ENCODE results near the gene ATXN7L1.

ATXN7L1 gene

DNA sequence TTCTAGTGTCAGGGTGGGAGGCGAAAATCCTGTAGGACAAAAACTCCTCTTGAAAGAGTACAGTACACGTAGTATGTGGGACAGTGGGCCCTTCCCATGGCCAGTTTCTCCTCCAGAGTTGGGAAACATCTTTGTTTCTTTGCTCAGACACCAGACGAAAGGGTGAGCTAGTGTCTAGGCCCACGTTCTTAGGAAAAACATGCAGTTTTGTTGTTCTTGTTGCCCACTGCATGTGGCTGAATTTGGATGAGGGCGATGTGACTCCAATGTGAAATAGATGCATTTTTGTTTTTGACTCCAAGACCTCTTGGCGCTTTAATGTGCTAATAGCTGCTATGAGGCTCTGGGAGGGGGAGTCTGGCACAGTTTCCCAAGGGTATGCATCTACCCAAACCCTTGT, 100.8 kb downstream of the ATXN7L1 start:
- no peak for DNase-seq

GRCh38 chr7:105773030-105773460, 103.4 kb downstream of the ATXN7L1 start:
- DNase-seq, result no peak

- DNase-seq, result no peak
These were observed 106.3 kb downstream of the ATXN7L1 start for GRCh38 chr7:105769901-105770628.

GRCh38 chr7:105768898-105769507, 107.4 kb downstream of the ATXN7L1 start:
- no peak for DNase-seq

GRCh38 chr7:105768117-105768516, 108.3 kb downstream of the ATXN7L1 start:
- no peak for DNase-seq

DNA sequence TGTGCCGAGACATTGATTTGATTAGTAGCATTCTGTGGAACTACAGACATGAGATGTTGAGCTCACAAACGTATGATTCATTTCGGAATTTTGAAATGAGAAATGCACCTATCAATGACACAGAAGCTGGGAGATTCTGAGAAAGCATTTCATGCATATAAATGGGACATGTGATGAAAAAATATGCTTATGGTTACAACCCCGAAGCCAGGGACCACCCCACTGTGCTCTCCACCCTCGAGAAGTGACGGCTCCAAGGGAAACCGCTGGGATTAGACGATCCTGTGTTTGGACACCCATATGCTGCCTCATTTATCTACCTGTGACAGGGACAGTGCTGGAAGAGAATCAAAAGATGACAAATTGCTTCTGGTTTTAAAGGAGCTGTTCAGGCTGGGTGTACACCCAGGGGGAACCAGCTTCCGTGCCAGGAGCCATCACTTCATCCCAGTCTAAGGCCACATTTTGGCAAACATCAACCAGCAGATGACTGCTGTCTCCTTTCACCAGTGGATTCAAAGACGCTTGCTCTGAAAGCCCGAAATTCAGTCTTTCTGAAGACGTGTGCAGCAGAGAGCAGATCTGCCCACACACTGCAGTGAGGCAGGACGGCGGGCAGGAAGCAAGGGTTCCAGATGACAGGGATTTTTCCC, 109.9 kb downstream of the ATXN7L1 start:
- no peak for DNase-seq

DNA sequence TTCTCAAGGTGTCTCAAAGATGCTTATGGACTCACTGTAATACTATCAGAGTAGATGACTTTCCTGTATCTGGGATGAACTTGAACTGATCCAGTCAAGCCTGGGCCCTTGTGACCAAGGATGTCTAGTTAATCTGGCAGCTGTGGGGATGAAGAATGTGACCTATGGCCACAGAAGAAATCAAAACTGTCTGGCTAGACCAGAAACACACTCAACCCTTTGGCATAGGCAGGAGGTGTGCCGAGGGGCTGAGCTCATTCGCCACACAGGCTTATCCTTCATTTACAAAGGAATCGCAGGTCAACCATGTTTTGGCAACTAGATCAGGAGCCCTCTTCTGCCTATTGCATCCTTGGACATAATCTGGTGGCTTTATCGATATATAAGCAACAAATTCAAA, 110.6 kb downstream of the ATXN7L1 start:
- no peak for DNase-seq

GRCh38 chr7:105764506-105764905, 111.9 kb downstream of the ATXN7L1 start:
- no peak for DNase-seq

- no peak for DNase-seq
These were observed 115.6 kb downstream of the ATXN7L1 start for GRCh38 chr7:105760551-105761447.

DNA sequence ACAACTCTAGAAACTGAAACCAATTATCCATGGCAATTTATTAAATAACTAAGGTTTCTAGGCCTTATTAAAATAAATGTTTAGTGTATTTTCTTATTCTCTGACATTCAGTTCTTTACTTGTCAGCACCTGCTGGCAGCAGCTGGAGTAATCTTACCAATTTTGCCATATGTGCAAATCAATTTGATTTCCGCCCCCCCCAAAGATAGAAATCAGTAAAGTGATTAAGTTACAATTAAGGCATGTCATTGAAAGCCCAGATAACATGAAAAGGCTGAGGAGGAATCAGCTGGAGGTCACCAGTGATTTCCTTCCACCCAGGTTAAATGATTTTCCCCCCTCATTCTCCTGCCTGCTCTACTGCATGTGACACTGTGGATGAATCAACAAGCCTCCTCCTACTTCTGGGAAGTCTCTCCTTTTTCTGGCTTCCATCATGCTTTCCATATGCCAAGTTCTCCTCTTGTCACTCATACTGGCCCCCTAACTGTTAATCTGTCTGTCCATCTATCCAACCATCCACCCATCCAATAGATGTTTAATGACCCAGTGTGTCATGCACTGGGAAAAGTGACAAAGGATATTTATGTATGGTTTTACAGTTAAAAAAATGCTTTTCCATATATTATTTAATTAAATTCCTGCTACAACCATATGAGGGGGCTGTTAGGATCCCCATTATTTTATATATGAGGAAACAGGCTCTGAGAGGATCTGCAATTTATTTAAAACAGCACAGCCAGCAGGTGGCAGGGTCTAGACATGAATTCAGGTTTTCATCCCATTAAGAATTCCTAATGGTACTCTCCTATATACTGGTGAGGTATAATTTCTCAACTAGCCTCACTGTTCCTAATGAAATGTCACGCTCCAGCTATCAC, 116.5 kb downstream of the ATXN7L1 start:
- peak; percentile 56 for DNase-seq

GRCh38 chr7:105756367-105756766, 120.0 kb downstream of the ATXN7L1 start:
- DNase-seq, result no peak

DNA sequence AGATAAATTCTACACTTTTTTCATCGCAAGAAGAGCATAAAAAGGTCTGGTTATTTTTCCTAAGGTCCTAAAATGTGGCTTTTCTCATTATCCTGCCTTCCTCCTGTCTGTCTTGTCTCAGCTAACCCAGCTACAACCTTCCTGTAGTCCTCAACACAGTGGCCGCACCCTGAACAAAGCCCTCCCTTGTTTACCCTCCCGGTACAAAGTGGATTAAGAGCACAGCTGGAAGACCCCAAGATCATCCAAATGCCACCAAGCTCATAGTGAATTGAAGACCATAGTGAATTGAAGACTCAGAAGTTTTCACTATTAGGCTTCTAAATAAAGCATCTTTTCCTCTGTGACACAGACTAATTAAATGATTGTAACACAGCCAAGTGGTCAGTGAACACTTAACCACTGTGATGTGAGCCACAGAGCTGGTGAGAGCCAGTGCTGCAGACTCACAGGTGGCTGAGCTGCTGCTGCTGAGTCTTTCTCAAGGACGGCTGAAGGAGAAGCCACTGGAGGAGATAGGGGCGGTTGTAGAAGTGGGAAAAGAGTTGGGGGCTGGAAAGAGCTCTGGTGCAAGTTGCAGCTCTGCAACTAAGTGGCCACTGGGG, 123.6 kb downstream of the ATXN7L1 start:
- no peak for DNase-seq

DNA sequence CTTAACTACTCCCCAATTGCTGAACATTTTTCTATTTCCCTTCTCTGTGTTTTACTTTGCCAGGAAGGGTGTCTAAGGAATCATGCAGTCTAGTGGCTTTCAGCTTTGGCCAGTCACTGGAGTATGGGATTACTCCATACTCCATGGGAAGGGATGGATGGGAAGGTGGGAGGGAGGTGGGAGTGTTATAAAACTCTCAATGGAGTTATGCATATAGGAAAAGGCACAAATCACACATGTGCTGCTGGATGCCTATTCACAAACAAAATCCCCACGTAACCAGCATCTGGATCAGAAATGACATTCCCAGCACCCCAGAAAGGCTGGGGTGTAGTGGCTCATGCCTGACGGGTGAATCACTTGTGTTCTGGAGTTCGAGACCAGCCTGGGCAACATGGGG, 125.3 kb downstream of the ATXN7L1 start:
- no peak for DNase-seq

- DNase-seq, result no peak
These were observed 127.7 kb downstream of the ATXN7L1 start for GRCh38 chr7:105748701-105749100.

GRCh38 chr7:105745681-105746330, 130.6 kb downstream of the ATXN7L1 start:
- DNase-seq, result no peak

DNA sequence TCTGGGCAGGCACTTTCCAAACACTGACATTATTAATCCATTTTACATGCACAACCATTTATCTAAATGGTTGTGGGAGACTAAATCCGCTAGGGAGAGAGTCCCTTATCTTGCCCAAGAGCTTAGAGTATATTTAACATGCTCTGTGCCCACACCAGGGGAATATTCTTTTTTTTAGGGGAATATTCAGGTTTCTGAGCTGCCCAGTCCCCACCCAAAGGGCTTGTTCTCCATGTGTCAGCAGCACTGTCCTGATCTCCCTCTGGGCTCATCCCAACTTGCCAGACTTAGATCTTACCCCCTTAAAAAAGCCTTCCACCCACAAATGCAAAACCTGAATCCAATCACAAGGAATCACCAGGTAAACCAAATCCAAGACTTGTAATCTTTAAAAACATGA, 132.1 kb downstream of the ATXN7L1 start:
- DNase-seq, result no peak

DNA sequence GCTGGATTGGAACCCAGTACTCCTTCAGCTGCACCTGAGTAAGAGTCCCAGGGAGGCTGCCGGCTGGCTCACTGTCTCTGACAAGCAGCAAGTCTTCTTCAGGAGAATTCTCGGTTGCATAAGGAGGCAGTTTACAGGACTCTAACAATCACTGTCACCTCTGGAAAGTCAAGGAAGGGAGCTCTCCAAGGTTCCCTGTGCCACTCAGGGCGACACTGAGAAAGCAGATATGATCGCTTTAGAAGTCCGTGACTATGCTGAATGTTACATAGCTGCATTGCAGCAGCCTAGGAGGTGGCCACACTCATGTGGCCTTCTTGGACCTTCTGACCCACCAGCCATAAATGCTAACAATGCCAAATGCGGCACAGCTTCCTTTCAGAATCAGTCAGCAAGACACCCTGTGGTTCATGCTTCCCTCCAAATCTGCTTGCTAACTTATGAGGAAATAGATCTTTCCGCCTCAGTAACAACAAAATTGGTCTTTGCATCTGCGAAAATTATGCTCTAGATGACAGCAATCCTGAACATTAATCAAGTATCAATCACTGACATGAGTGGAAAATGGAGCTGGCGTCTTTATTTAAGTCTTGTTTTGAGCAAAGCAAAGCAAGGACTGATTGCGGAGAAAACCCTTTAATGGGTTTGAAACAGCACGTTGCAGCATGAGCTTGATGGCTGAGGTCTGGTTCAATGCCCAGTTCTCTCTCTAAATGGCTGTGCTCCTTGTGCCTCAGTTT, 132.9 kb downstream of the ATXN7L1 start:
- DNase-seq, result no peak

- DNase-seq, result no peak
These were observed 133.6 kb downstream of the ATXN7L1 start for GRCh38 chr7:105742787-105743186.

GRCh38 chr7:105741982-105742381, 134.4 kb downstream of the ATXN7L1 start:
- DNase-seq, result no peak

- DNase-seq, result no peak
These were observed 138.3 kb downstream of the ATXN7L1 start for GRCh38 chr7:105738133-105738532.

Measured in NCI-H526 treated with DMSO at 0.1 percent for 48 hours (cell line).